ENCODE results near the gene OR2J1. TPM values are rescaled to one million over a fixed set of nuclear protein-coding genes. Genes with fewer than 3 reads are reported as not detected.
A peak's percentile ranks its signal among the peaks of the same experiment; 100 is the strongest.

Gene OR2J1
- polyA plus RNA-seq (2013, experiment 1 of 2) = not detected
- not detected for polyA plus RNA-seq (2013, experiment 2 of 2)

DNA sequence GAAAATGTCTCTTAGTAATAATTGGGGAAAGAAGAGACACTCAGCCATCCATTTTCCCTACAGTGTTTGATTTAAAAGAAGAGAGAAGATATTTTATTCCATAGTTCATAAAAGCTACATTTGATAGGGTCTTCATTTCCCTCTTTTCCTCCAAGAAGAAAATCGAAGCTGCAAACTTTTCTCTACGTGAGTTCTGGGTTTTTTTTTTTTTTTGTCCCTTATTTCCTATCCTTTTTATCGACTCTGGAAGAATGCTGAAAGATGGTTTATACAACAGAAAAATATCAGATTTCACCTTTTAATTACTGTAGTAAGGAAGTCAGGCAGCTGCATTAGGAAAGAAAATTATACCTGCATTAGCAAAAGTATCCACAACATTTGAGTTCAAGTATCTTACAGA lies at the start of gene OR2J1:
OR2J1 (plus strand) TSS at position 301 of the 400 bp plus-strand sequence. CDS start 1,453 bp downstream, outside the sequence.
- H3K14ac ChIP-seq (ENCODE audit: low read length in 2 of 2) = no peak within 1 kb of the TSS
- no peaks in the 10 kb centered on the region for H3K9me3 ChIP-seq (ENCODE audit: control insufficient read depth, low read length)
- no peak within 1 kb of the TSS for H2BK15ac ChIP-seq (ENCODE audit: low read depth, poor library complexity, severe bottlenecking)
- no peak within 1 kb of the TSS for H3K4me2 ChIP-seq (ENCODE audit: low read length, poor library complexity, severe bottlenecking)
- no peak within 1 kb of the TSS for H3K23ac ChIP-seq (ENCODE audit: low read length in 2 of 2)
- DNase-seq = no peak
- H3K9ac ChIP-seq (ENCODE audit: low read length) = no peak within 1 kb of the TSS
- 62% methylated on average over 2 of the region's 3 CpGs for WGBS
- no peak within 1 kb of the TSS for H4K8ac ChIP-seq (ENCODE audit: low read length)
- H3K4me3 ChIP-seq (ENCODE audit: insufficient read depth in 1 of 2, low read depth in 1 of 2, low read length in 2 of 2) = no peak within 1 kb of the TSS
- no peaks in the 10 kb centered on the region for H3K36me3 ChIP-seq (ENCODE audit: control insufficient read depth in 1 of 2, insufficient read depth in 2 of 2, low read depth in 1 of 2, low read length in 2 of 2)
- no peak within 1 kb of the TSS for H4K91ac ChIP-seq (ENCODE audit: low read length)
- no peak within 1 kb of the TSS for H2AFZ ChIP-seq (ENCODE audit: low read depth, low read length)
- no peak within 1 kb of the TSS for H2BK5ac ChIP-seq (ENCODE audit: low read depth, low read length, poor library complexity, severe bottlenecking)
- H3K18ac ChIP-seq (ENCODE audit: low read depth in 1 of 2, low read length in 2 of 2) = no peak within 1 kb of the TSS
- no peak within 1 kb of the TSS for H3K27ac ChIP-seq (ENCODE audit: low read length, poor library complexity, severe bottlenecking)
- no peaks in the 10 kb centered on the region for H3K79me1 ChIP-seq (replicated peaks; ENCODE audit: low read length, poor library complexity, severe bottlenecking)
- H2AK5ac ChIP-seq (ENCODE audit: low read length, severe bottlenecking) = no peak within 1 kb of the TSS
- no peak within 1 kb of the TSS for H2BK120ac ChIP-seq (ENCODE audit: low read depth, low read length)
- H3K4ac ChIP-seq (ENCODE audit: low read depth in 1 of 2, low read length in 2 of 2) = no peak within 1 kb of the TSS
- no peak within 1 kb of the TSS for H2BK12ac ChIP-seq (ENCODE audit: low read length in 2 of 2)
- H3K4me1 ChIP-seq (ENCODE audit: control insufficient read depth, insufficient read depth, low read depth, low read length) = no peaks in the 10 kb centered on the region
- H3K27me3 ChIP-seq (ENCODE audit: control insufficient read depth in 1 of 2, insufficient read depth in 1 of 2, low read length in 2 of 2) = no peaks in the 10 kb centered on the region

DNA sequence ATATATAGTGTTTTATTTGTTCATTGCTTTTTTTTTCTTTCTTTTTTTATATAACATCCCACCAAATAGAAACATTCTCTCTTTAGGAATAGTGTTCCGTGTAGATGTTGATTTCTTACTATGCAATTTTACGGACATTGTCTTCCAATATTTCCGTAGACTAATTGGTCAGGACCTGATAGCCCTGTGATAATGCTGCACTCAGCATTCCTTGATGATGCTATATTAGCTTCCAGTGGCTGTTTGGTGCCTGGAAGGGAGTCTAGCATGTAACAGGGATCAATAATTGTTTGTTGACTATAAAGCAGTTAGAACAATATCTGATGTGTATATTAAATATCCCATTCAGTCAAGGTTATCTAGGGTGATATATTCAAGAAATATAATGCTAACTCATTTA lies 47.6 kb upstream of the OR2J1 start:
- Histone ChIP-seq H3K23ac (ENCODE audit: low read length in 2 of 2) (no peak overlapping the region), H2BK120ac (ENCODE audit: low read depth, low read length) (no peak overlapping the region), H3K9me3 (ENCODE audit: control insufficient read depth, low read length) (peaks cover 5% of the 10 kb centered on the region), H2AK5ac (ENCODE audit: low read length, severe bottlenecking) (no peak overlapping the region), H3K9ac (ENCODE audit: low read length) (no peak overlapping the region), H2BK5ac (ENCODE audit: low read depth, low read length, poor library complexity, severe bottlenecking) (no peak overlapping the region), H3K18ac (ENCODE audit: low read depth in 1 of 2, low read length in 2 of 2) (no peak overlapping the region), H3K4me3 (ENCODE audit: insufficient read depth in 1 of 2, low read depth in 1 of 2, low read length in 2 of 2) (no peak overlapping the region), H2BK12ac (ENCODE audit: low read length in 2 of 2) (no peak overlapping the region), H3K79me1 (replicated peaks; ENCODE audit: low read length, poor library complexity, severe bottlenecking) (no peaks in the 10 kb centered on the region), H2BK15ac (ENCODE audit: low read depth, poor library complexity, severe bottlenecking) (no peak overlapping the region), H3K4me2 (ENCODE audit: low read length, poor library complexity, severe bottlenecking) (no peak overlapping the region), H3K14ac (ENCODE audit: low read length in 2 of 2) (no peak overlapping the region), H4K8ac (ENCODE audit: low read length) (no peak overlapping the region), H2AFZ (ENCODE audit: low read depth, low read length) (no peak overlapping the region), H3K27ac (ENCODE audit: low read length, poor library complexity, severe bottlenecking) (no peak overlapping the region), H3K4ac (ENCODE audit: low read depth in 1 of 2, low read length in 2 of 2) (no peak overlapping the region), H4K91ac (ENCODE audit: low read length) (no peak overlapping the region), H3K27me3 (ENCODE audit: control insufficient read depth in 1 of 2, insufficient read depth in 1 of 2, low read length in 2 of 2) (no peaks in the 10 kb centered on the region), H3K4me1 (ENCODE audit: control insufficient read depth, insufficient read depth, low read depth, low read length) (no peaks in the 10 kb centered on the region), H3K36me3 (ENCODE audit: control insufficient read depth in 1 of 2, insufficient read depth in 2 of 2, low read depth in 1 of 2, low read length in 2 of 2) (no peaks in the 10 kb centered on the region)
- no peak for DNase-seq
- 93% methylated on average over 3 of the region's 3 CpGs for WGBS

DNA sequence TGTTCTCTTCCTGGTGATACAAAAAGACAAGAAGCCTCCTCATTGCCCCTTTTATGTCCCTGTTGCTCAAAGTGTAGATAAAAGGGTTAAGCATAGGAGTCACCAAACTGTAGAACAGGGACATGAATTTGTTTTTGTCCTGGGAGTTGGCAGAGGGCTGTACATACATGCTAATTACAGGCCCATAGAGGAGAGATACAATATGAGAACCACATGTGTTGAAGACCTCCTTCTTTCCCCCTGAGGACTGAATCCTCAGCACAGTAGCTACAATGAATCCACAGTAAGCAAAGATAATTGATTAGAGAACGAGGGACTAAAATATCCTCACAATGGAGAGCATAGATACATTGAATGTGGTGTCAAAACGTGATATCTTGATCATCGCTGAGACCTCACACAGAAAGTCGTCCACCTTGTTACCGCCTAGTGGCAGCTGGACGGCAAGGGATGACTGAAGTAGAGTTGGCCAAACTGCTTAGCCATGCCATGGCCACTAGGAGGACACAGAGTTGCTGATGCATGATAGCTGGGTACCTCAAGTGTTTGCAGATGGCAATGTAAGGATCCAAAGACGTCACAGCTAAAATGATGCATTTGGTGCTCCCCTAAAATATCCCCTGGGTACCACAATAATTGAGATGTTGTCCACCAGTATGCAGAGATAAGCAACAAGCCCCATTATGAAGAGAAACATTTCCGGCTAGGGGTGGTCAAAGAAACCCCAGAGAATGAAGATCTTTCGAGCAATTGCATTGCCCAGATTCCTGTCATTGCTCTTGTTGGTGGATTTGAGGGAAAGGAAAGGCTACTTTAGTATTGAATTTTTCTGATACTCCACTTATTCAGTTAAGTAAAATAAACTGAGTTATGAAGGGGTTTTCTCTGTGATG lies 27.2 kb upstream of the OR2J1 start:
- 30% methylated on average over 9 of the region's 9 CpGs for WGBS
- H2BK120ac ChIP-seq (ENCODE audit: low read depth, low read length) = no peak overlapping the region

DNA sequence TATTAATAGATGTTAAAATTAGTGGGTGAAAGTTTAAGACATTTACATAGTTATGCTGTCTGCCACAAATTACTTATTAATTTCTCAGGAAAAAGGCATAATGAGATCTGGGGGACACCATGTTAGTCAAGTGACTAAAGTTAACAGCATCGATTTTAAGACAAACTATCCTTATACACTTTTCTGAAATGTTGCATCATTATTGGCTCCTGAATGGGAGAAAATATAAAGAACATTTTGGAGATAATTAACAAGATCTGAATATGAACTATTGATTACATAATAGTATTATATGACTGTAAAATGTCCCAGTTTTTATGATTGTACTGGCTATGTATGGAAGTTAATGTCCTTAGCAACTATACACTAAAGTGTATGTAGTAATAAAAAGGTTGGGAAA lies 20.1 kb upstream of the OR2J1 start:
- H3K14ac ChIP-seq (ENCODE audit: low read length in 2 of 2) = no peak overlapping the region
- H3K36me3 ChIP-seq (ENCODE audit: control insufficient read depth in 1 of 2, insufficient read depth in 2 of 2, low read depth in 1 of 2, low read length in 2 of 2) = no peaks in the 10 kb centered on the region
- no peak overlapping the region for H3K4me2 ChIP-seq (ENCODE audit: low read length, poor library complexity, severe bottlenecking)
- no peaks in the 10 kb centered on the region for H3K79me1 ChIP-seq (replicated peaks; ENCODE audit: low read length, poor library complexity, severe bottlenecking)
- H2AFZ ChIP-seq (ENCODE audit: low read depth, low read length) = no peak overlapping the region
- H2BK120ac ChIP-seq (ENCODE audit: low read depth, low read length) = no peak overlapping the region
- no peak overlapping the region for H2BK12ac ChIP-seq (ENCODE audit: low read length in 2 of 2)
- no peaks in the 10 kb centered on the region for H3K9me3 ChIP-seq (ENCODE audit: control insufficient read depth, low read length)
- H3K4me3 ChIP-seq (ENCODE audit: insufficient read depth in 1 of 2, low read depth in 1 of 2, low read length in 2 of 2) = no peak overlapping the region
- no peak overlapping the region for H3K27ac ChIP-seq (ENCODE audit: low read length, poor library complexity, severe bottlenecking)
- H4K8ac ChIP-seq (ENCODE audit: low read length) = no peak overlapping the region
- no CpG with 5 or more reads among the region's 1 CpG for WGBS
- no peak overlapping the region for H2BK5ac ChIP-seq (ENCODE audit: low read depth, low read length, poor library complexity, severe bottlenecking)
- no peak for DNase-seq
- H3K27me3 ChIP-seq (ENCODE audit: control insufficient read depth in 1 of 2, insufficient read depth in 1 of 2, low read length in 2 of 2) = no peaks in the 10 kb centered on the region
- no peak overlapping the region for H2BK15ac ChIP-seq (ENCODE audit: low read depth, poor library complexity, severe bottlenecking)
- no peaks in the 10 kb centered on the region for H3K4me1 ChIP-seq (ENCODE audit: control insufficient read depth, insufficient read depth, low read depth, low read length)
- H2AK5ac ChIP-seq (ENCODE audit: low read length, severe bottlenecking) = no peak overlapping the region
- no peak overlapping the region for H3K18ac ChIP-seq (ENCODE audit: low read depth in 1 of 2, low read length in 2 of 2)
- H4K91ac ChIP-seq (ENCODE audit: low read length) = no peak overlapping the region
- H3K4ac ChIP-seq (ENCODE audit: low read depth in 1 of 2, low read length in 2 of 2) = no peak overlapping the region
- no peak overlapping the region for H3K9ac ChIP-seq (ENCODE audit: low read length)
- no peak overlapping the region for H3K23ac ChIP-seq (ENCODE audit: low read length in 2 of 2)

More for the DNA sequence above, 27.2 kb upstream of the OR2J1 start:
- H3K4me2 ChIP-seq (ENCODE audit: low read length, poor library complexity, severe bottlenecking) = no peak overlapping the region
- H2BK5ac ChIP-seq (ENCODE audit: low read depth, low read length, poor library complexity, severe bottlenecking) = no peak overlapping the region
- H3K36me3 ChIP-seq (ENCODE audit: control insufficient read depth in 1 of 2, insufficient read depth in 2 of 2, low read depth in 1 of 2, low read length in 2 of 2) = no peaks in the 10 kb centered on the region
- H3K27me3 ChIP-seq (ENCODE audit: control insufficient read depth in 1 of 2, insufficient read depth in 1 of 2, low read length in 2 of 2) = no peaks in the 10 kb centered on the region
- no peak overlapping the region for H3K27ac ChIP-seq (ENCODE audit: low read length, poor library complexity, severe bottlenecking)
- H2BK12ac ChIP-seq (ENCODE audit: low read length in 2 of 2) = no peak overlapping the region
- no peak overlapping the region for H4K8ac ChIP-seq (ENCODE audit: low read length)
- no peaks in the 10 kb centered on the region for H3K79me1 ChIP-seq (replicated peaks; ENCODE audit: low read length, poor library complexity, severe bottlenecking)
- no peaks in the 10 kb centered on the region for H3K9me3 ChIP-seq (ENCODE audit: control insufficient read depth, low read length)
- H3K4me3 ChIP-seq (ENCODE audit: insufficient read depth in 1 of 2, low read depth in 1 of 2, low read length in 2 of 2) = no peak overlapping the region
- no peaks in the 10 kb centered on the region for H3K4me1 ChIP-seq (ENCODE audit: control insufficient read depth, insufficient read depth, low read depth, low read length)
- H3K23ac ChIP-seq (ENCODE audit: low read length in 2 of 2) = no peak overlapping the region
- DNase-seq = peak; percentile 25
- H3K4ac ChIP-seq (ENCODE audit: low read depth in 1 of 2, low read length in 2 of 2) = no peak overlapping the region
- H2BK15ac ChIP-seq (ENCODE audit: low read depth, poor library complexity, severe bottlenecking) = no peak overlapping the region
- no peak overlapping the region for H3K14ac ChIP-seq (ENCODE audit: low read length in 2 of 2)
- H2AK5ac ChIP-seq (ENCODE audit: low read length, severe bottlenecking) = no peak overlapping the region
- no peak overlapping the region for H2AFZ ChIP-seq (ENCODE audit: low read depth, low read length)
- H3K18ac ChIP-seq (ENCODE audit: low read depth in 1 of 2, low read length in 2 of 2) = no peak overlapping the region
- H4K91ac ChIP-seq (ENCODE audit: low read length) = no peak overlapping the region
- H3K9ac ChIP-seq (ENCODE audit: low read length) = no peak overlapping the region
